A549 (cell line): ENCODE measurements around the gene NR1H4. TPM values are rescaled to one million over a fixed set of nuclear protein-coding genes. Genes with fewer than 3 reads are reported as not detected.
A peak's percentile ranks its signal among the peaks of the same experiment; 100 is the strongest.

Experiments used
- ATAC-seq, 2 experiments: fragments of 200-7000 bp in 1 of 2; fragments of >200 bp in 1 of 2; cut with Nextera tagmentation in 1 of 2; cut with Tn5 transposase in 1 of 2; 3 replicates each; pipeline versions ENCODE4 v1.8.0 to v1.9.1; 2018 to 2020; ENCODE audit warnings: mild to moderate bottlenecking in 1 of 2, moderate library complexity in 1 of 2
- CTCF ChIA-PET: fragments of 300-600 bp; sonication (Branson Sonifier 250); formaldehyde crosslinking; extraction: SDS; loops from one replicate; lab custom pipeline; 2021; ENCODE audit warnings: antibody characterized with exemption, inconsistent platforms; lab: Yijun Ruan, JAX
- POLR2A ChIA-PET: fragments of 350-600 bp; formaldehyde crosslinking; extraction: SDS; loops from one replicate; lab custom pipeline; 2021; ENCODE audit warnings: antibody characterized with exemption, inconsistent platforms; lab: Yijun Ruan, JAX
- DNase-seq, 2 experiments: peaks; one replicate each; pipeline versions ENCODE4 v3.0.0 to v3.0.0-alpha.2; 2011 to 2016; ENCODE audit warnings: low read depth in 1 of 2, low spot score in 1 of 2
- FAIRE-seq: peaks from 2 replicates; lab custom pipeline; 2011; peaks lifted over from hg19 to GRCh38; lab: Jason Lieb, UNC
- H3K27ac ChIP-seq, 2 experiments: fragments of >200 bp; sonication (Bioruptor Twin); formaldehyde crosslinking; 3 replicates each; pipeline ENCODE4 v1.5.1; 2016 to 2017
- H3K4me1 ChIP-seq: fragments of >200 bp; sonication (Bioruptor Twin); formaldehyde crosslinking; 3 replicates; pipeline ENCODE4 v1.6.1; 2016
- H3K4me2 ChIP-seq: fragments of >200 bp; sonication (Bioruptor Twin); formaldehyde crosslinking; 3 replicates; pipeline ENCODE4 v1.6.1; 2016
- H3K4me3 ChIP-seq: fragments of >200 bp; sonication (Bioruptor Twin); formaldehyde crosslinking; 3 replicates; pipeline ENCODE4 v1.5.1; 2016
- H3K9me3 ChIP-seq: fragments of >200 bp; sonication (Bioruptor Twin); formaldehyde crosslinking; 3 replicates; pipeline ENCODE4 v1.6.1; 2016
- ATOH8 ChIP-seq: fragments of 250-450 bp; sonication (Bioruptor Pico); IDR thresholded peaks from 2 replicates; pipeline ENCODE4 v1.5.0; 2020; ENCODE audit warnings: low read depth, mild to moderate bottlenecking, moderate library complexity
- BCL3 ChIP-seq: fragments of >200 bp; sonication (Bioruptor Twin); formaldehyde crosslinking; IDR thresholded peaks from 3 replicates; pipeline ENCODE4 v1.6.1; 2016
- CBX2 ChIP-seq: fragments of 200-600 bp; sonication (generic); IDR thresholded peaks from 2 replicates; pipeline ENCODE4 v1.6.1; 2016; ENCODE audit warnings: low read depth, mild to moderate bottlenecking, borderline replicate concordance
- CBX8 ChIP-seq: fragments of 200-600 bp; sonication (generic); IDR thresholded peaks from 2 replicates; pipeline ENCODE4 v1.6.1; 2016
- CEBPB ChIP-seq, 2 experiments: fragments of >200 bp in 1 of 2; sonication (Bioruptor Twin) in 1 of 2; formaldehyde crosslinking in 1 of 2; IDR thresholded peaks; 2 replicates each; pipeline ENCODE4 v1.6.1; 2012 to 2016
- CTCF ChIP-seq: fragments of >200 bp; sonication (Bioruptor Twin); formaldehyde crosslinking; IDR thresholded peaks from 3 replicates; pipeline ENCODE4 v1.5.1; 2016
- EHMT2 ChIP-seq: fragments of 200-600 bp; sonication (generic); IDR thresholded peaks from 2 replicates; pipeline ENCODE4 v1.6.1; 2016; ENCODE audit warnings: antibody characterized with exemption, low read depth, mild to moderate bottlenecking, moderate library complexity
- EP300 ChIP-seq, 2 experiments: fragments of >200 bp; sonication (Bioruptor Twin); formaldehyde crosslinking; IDR thresholded peaks; 2 replicates in 1 of 2; 3 replicates in 1 of 2; pipeline ENCODE4 v1.6.1; 2016 to 2017
- ESRRA ChIP-seq: fragments of 150-350 bp; IDR thresholded peaks from 2 replicates; pipeline ENCODE4 v1.6.1; 2014; ENCODE audit warnings: mild to moderate bottlenecking, low read length, borderline replicate concordance
- FOSB ChIP-seq: fragments of 250-450 bp; sonication (Bioruptor Pico); IDR thresholded peaks from 2 replicates; pipeline ENCODE4 v1.5.0; 2020; ENCODE audit warnings: mild to moderate bottlenecking, moderate library complexity
- HDAC2 ChIP-seq: fragments of 200-600 bp; sonication (generic); IDR thresholded peaks from 2 replicates; pipeline ENCODE4 v1.6.1; 2016
- HEYL ChIP-seq: fragments of 250-450 bp; sonication (Bioruptor Pico); IDR thresholded peaks from 2 replicates; pipeline ENCODE4 v1.8.0; 2021; ENCODE audit warnings: mild to moderate bottlenecking, moderate library complexity
- HOXB13 ChIP-seq: fragments of 250-450 bp; sonication (Bioruptor Pico); IDR thresholded peaks from 2 replicates; pipeline ENCODE4 v1.5.0; 2020; ENCODE audit warnings: low read depth, mild to moderate bottlenecking, moderate library complexity
- HOXB5 ChIP-seq: fragments of 250-450 bp; sonication (Bioruptor Pico); IDR thresholded peaks from 2 replicates; pipeline ENCODE4 v1.5.0; 2020; ENCODE audit warnings: mild to moderate bottlenecking, moderate library complexity
- MYC ChIP-seq: IDR thresholded peaks from 2 replicates; pipeline ENCODE4 v1.6.1; 2012; ENCODE audit warnings: mild to moderate bottlenecking, inconsistent platforms, low read length, improper control_type of control experiment, borderline replicate concordance
- NFE2L2 ChIP-seq: fragments of 150-350 bp; conservative IDR thresholded peaks from 2 replicates; pipeline ENCODE4 v1.6.1; 2014; ENCODE audit warnings: low read length
- NPAS2 ChIP-seq: fragments of 250-450 bp; sonication (Bioruptor Pico); IDR thresholded peaks from 2 replicates; pipeline ENCODE4 v1.8.0; 2022; ENCODE audit warnings: mild to moderate bottlenecking, moderate library complexity, borderline replicate concordance
- NR3C1 ChIP-seq: fragments of >200 bp; sonication (Bioruptor Twin); formaldehyde crosslinking; IDR thresholded peaks from 3 replicates; pipeline ENCODE4 v1.6.1; 2017
- POLR2A ChIP-seq: IDR thresholded peaks from 2 replicates; pipeline ENCODE4 v1.6.1; 2012; ENCODE audit warnings: mild to moderate bottlenecking, low read length
- POLR2AphosphoS2 ChIP-seq: conservative IDR thresholded peaks from 2 replicates; pipeline ENCODE4 v1.6.1; 2012; ENCODE audit warnings: low read length, improper control_type of control experiment, inconsistent platforms
- RAD21 ChIP-seq, 2 experiments: fragments of >200 bp in 1 of 2; sonication (Bioruptor Twin) in 1 of 2; formaldehyde crosslinking in 1 of 2; IDR thresholded peaks in 1 of 2; conservative IDR thresholded peaks in 1 of 2; 2 replicates in 1 of 2; 3 replicates in 1 of 2; pipeline ENCODE4 v1.6.1; 2012 to 2018; ENCODE audit warnings: inconsistent platforms in 1 of 2
- RARB ChIP-seq: fragments of 250-450 bp; sonication (Bioruptor Pico); IDR thresholded peaks from 2 replicates; pipeline ENCODE4 v1.8.0; 2021; ENCODE audit warnings: mild to moderate bottlenecking, moderate library complexity
- RCOR1 ChIP-seq: fragments of 150-350 bp; IDR thresholded peaks from 2 replicates; pipeline ENCODE4 v1.6.1; 2014; ENCODE audit warnings: antibody characterized with exemption, low read length, low read depth
- REST ChIP-seq: fragments of 200-600 bp; sonication (generic); IDR thresholded peaks from 2 replicates; pipeline ENCODE4 v1.6.1; 2016; ENCODE audit warnings: antibody characterized with exemption, mild to moderate bottlenecking, moderate library complexity
- SMC3 ChIP-seq: fragments of >200 bp; sonication (Bioruptor Twin); formaldehyde crosslinking; IDR thresholded peaks from 3 replicates; pipeline ENCODE4 v1.6.1; 2018; ENCODE audit warnings: inconsistent platforms
- TFCP2L1 ChIP-seq: fragments of 250-450 bp; sonication (Bioruptor Pico); IDR thresholded peaks from 2 replicates; pipeline ENCODE4 v1.5.0; 2021; ENCODE audit warnings: mild to moderate bottlenecking
- ZC3H11A ChIP-seq: fragments of 450-650 bp; IDR thresholded peaks from 2 replicates; pipeline ENCODE4 v1.6.1; 2014; ENCODE audit warnings: antibody characterized with exemption, mild to moderate bottlenecking
- WGBS: methylation state at CpG from one replicate; pipeline ENCODE4 v1.1.6; 2017; ENCODE audit errors: missing lambda C conversion rate; 5-methylcytosine and 5-hydroxymethylcytosine counted together
- polyA plus RNA-seq, 4 experiments: library from polyadenylated mRNA; depleted of rRNA in 3 of 4; stranded (reverse); fragments of >200 nt; fragmentation: RNase III in 1 of 4; extraction: RNeasy Plus Mini Kit Qiagen cat#74134 plus additional on column Dnase treatment in 1 of 4; gene quantifications; 2 replicates in 3 of 4; 3 replicates in 1 of 4; pipeline ENCODE4 v1.2.3, GENCODE V29; 2011 to 2017

Gene NR1H4
- polyA plus RNA-seq, 2 of the 4 experiments (the other 2 are of a cell fraction) = 0.40 to 1.4 TPM

GRCh38 chr12:100503228-100503628 lies 29.6 kb downstream of the NR1H4 start (continued):
- no peak for TF ChIP-seq HEYL (CRISPR knock-in tag)

GRCh38 chr12:100504804-100505203 lies 31.1 kb downstream of the NR1H4 start:
- 24% methylated on average over 1 of the region's 1 CpG for WGBS
- ChIA-PET CTCF (no interaction called here), POLR2A (no interaction called here)
- FAIRE-seq = no peak
- Histone ChIP-seq H3K4me3 (no peak overlapping the region), H3K27ac (no peak overlapping the region), H3K4me2 (peak overlapping the region; percentile 25; the same call in 1 of the 3 replicates), H3K9me3 (no peaks in the 10 kb centered on the region), H3K4me1 (peaks cover 9% of the 10 kb centered on the region; the same call in 2 of the 3 replicates)
- 0 out of 6 replicates have a peak, but pooled peaks of 1 of the 2 experiments have one; percentile 19 for ATAC-seq
- peak in 1 of 2 experiments; percentile 18 for DNase-seq
- no peak for TF ChIP-seq BCL3
- no peak for TF ChIP-seq EHMT2
- TF ChIP-seq HDAC2 = no peak
- TF ChIP-seq CBX8 = no peak
- TF ChIP-seq CBX2 = no peak
- no peak for TF ChIP-seq FOSB (CRISPR knock-in tag)
- no peak for TF ChIP-seq ZC3H11A
- TF ChIP-seq ESRRA = no peak
- no peak for TF ChIP-seq ATOH8
- TF ChIP-seq CTCF = no peak
- no peak for TF ChIP-seq SMC3
- TF ChIP-seq EP300 (IDR thresholded peaks at IDR 0.05) = no peak
- TF ChIP-seq MYC = no peak
- no peak for TF ChIP-seq NPAS2 (CRISPR knock-in tag)
- TF ChIP-seq CEBPB (IDR thresholded peaks at IDR 0.05) = no peak
- TF ChIP-seq NR3C1 = no peak
- TF ChIP-seq RARB (CRISPR knock-in tag) = no peak
- no peak for TF ChIP-seq NFE2L2

GRCh38 chr12:100508751-100509150 lies 35.1 kb downstream of the NR1H4 start:
- Histone ChIP-seq H3K4me2 (no peak overlapping the region), H3K27ac (no peak overlapping the region), H3K9me3 (no peaks in the 10 kb centered on the region), H3K4me1 (peaks cover 9% of the 10 kb centered on the region; the same call in 2 of the 3 replicates), H3K4me3 (no peak overlapping the region)
- 40% methylated on average over 4 of the region's 4 CpGs for WGBS
- ATAC-seq (no peak), DNase-seq (no peak), FAIRE-seq (no peak)
- TF ChIP-seq REST (no peak), HEYL (CRISPR knock-in tag) (no peak), RCOR1 (no peak), NR3C1 (no peak), POLR2AphosphoS2 (no peak), TFCP2L1 (CRISPR knock-in tag) (no peak), ATOH8 (no peak), EHMT2 (no peak), RAD21 (conservative IDR thresholded peaks at IDR 0.05 in 1 of 2, IDR thresholded peaks at IDR 0.05 in 1 of 2) (no peak), POLR2A (no peak), HOXB13 (no peak), HOXB5 (CRISPR knock-in tag) (no peak)
- ChIA-PET CTCF (no interaction called here), POLR2A (no interaction called here)
